GM19023 (cell line): ENCODE data around the gene HELQ.

ENCODE experiments used
- ATAC-seq: cut with Tn5 transposase; IDR thresholded peaks from one replicate; pipeline ENCODE4 v1.9.1; 2021; ENCODE audit warnings: mild to moderate bottlenecking, moderate library complexity; ENCODE audit not compliant: unreplicated experiment

HELQ gene

DNA sequence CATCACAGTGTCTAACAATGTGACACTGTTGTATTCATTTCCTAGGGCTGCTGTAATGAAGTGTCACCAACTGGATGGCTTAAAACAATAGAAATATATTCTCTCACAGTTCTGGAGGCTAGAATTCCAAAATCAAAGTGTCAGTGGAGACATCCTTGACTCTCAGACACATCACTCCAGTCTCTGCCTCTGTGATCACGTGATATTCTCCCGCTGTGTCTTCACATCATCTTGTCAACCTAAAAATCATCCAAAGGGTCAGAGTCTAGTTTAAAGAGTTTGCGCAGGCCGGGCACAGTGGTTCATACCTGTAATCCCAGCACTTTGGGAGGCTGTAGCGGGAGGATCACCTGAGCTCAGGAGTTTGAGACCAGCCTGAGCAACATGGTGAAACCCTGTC lies 84.4 kb downstream of the HELQ start:
- no peak for ATAC-seq

DNA sequence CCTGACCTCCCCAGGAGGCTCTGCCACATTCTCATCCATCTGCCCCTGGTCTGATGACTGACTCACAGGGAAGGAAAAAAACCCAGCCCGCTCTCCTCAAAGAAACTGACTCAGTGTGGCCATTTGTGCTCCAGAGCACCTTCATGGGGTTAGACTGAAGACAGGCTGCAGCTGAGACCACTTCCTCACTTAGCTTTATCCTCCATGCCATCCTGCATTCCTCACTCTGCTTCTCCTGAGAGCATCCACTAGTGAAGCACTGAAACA lies 85.0 kb downstream of the HELQ start:
- ATAC-seq, result no peak

DNA sequence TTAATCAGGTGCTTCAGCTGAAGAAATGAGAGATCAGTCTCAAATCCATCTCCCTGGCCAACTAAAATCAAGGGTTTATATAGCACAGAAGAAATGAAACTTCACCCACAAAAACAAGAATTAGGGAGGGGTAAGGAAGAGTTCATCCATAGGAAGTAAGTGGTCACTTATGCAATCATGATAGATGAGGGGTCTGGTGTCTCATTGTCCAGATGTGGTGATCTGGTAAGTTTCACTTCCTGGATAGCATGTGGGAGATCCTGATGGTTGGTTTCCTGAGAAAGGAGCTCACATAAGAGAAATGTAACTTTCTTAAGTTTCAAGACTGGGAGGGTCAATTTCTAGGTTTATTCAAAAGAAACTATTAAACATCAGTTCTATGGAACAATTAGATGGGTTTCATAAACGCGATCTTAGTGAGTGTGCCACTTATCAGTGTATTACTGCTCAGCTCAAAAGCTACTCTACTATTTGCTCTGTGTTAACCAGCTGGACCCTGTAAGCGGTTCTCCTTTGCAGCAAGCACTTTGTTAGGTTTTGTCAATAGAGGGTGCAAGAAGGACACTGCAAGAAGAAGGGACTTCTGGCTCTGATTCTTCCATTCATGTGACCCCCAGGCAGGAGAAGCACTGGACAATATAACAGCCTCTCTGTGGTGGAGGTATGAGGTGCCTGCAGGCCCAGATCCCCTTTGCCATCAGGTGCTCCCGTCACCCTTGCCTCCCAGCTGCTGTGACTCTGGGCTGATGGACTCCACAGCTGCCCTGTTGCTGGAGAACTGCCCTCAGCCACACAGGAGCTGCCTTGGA lies 85.6 kb downstream of the HELQ start:
- no peak for ATAC-seq

DNA sequence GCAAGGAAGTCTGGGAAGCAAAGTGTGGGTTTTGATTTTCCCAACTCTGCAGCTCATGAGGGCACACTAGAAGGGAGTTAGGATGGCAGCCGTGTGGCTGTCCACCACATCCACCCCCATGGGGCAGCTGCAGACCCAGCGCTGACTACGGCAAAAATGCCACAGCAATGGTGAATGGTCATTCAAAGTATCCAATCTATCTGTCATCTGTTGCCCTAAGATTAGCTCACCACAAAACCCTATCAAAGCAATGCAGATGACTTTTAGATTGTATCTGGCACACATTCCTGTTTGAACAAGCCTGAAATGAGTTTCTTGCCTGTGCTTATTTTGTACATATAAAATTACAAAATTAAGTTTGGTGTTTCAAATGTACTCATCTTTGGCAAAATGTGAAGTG lies 91.3 kb downstream of the HELQ start:
- ATAC-seq, result no peak

DNA sequence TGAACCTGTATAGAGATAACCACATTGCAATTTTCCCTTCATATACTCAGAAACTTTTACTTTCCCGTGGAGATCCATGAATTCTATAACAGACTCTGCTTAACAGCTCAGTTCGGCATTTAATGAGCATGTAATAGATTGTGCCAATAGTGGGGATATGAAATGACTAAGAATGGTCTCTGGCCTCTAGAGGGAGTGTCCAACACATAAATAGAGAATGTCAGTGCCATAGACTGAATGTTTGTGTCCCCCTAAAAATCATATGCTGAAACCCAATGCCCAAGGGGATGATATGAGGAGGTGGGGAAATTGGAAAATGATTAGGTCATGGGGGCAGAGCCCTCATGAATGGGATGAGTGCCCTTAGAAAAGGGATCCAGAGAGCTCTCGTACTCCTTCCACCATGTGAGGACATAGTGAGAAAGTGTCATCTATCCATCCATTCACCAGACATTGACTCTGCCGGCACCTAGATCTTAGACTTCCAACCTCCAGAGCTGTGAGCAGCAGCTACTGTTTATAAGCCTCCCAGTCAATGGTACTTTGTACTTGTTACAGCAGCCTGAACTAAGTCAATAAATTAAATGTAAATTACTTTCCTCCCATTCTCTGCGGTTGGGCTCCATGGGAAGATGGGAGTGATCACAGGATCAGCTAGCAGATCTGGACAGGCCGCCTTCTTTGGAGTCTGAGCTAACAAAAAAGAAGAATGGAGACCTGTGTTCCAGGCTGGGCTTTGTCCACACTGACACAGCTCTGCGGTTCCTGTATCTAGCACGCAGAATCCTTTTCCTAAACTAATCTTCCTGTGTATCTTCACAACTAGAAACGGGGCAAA lies 92.9 kb downstream of the HELQ start:
- ATAC-seq, result no peak

DNA sequence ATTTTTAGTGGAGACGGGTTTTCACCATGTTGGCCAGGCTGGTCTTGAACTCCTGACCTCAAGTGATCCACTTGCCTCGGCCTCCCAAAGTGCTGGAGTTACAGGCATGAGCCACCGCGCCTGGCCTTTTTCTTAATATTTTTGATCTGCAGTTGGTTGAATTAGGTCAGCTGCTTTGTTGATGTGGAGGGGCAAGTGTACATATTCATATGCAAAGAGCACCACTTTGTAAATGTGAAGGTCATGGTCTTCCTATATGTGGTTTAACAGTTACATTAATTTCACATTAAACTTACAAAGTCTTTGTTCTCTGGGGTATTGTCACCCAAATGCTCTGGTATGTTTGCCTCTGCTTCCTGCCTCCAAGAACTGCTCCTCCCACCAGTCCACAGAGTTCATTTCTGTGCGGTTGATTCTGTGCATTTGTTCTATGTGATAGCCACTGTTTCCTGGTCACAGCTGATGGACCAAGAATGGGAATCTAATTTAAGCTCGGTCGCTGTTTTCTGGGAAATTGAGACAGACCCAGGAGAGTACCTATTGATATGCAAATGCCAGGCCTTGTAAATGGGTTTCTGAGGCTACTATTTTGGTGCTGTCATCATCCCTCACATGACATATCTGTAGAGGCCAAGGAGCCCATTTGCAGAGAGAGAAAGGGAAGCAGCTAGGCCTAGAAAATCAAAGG lies 94.1 kb downstream of the HELQ start:
- no peak for ATAC-seq

DNA sequence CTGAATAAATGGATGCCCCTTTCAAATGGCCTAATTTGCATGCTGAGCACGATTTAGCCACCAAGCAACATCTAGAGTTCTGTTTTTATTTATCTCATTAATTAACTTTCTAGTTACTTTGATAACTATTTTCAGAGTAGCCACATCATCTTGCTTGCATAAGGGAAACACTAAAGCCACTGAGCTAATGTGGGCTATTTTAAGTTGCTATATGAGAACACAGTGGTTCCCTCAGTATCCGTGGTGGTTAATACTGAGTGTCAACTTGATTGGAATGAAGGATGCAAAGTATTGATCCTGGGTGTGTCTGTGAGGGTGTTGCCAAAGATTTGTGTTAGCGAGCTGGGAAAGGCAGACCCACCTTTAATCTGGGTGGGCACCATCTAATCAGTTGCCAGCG lies 95.6 kb downstream of the HELQ start:
- ATAC-seq, result no peak

DNA sequence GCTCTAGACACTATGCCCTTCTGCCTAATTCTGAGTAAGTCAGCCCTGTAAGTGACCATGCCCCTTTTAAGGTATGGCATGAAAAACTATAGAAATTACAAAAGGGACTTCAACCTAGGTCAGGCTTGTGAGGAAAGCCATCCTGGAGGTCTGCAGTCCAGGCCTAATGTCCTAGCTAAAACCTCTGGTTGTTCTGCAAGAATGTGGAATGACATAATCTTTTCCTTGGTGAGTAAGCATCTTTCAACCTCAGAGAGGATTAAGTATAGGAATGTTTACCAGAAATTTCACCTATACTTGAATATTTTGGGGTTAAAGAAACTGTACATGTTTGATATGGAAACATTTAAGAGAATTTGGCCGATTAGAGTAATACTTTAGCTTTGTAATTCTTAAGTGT lies 97.2 kb downstream of the HELQ start:
- ATAC-seq, result no peak
